Transverse colon (tissue), 4 donors: ENCODE measurements around the gene RAB3D.

Source experiments
- CTCF ChIP-seq, 5 experiments: fragments of 200-600 bp in 3 of 5; fragments of 450-650 bp in 2 of 5; sonication (generic) in 3 of 5; IDR thresholded peaks; 1 replicate in 2 of 5; 2 replicates in 3 of 5; pipeline ENCODE4 v1.5.1; 2016 to 2017; ENCODE audit warnings: antibody characterized with exemption in 5 of 5, inconsistent platforms in 3 of 5, mild to moderate bottlenecking in 2 of 5, moderate library complexity in 1 of 5
- EP300 ChIP-seq: sonication (generic); formaldehyde crosslinking; IDR thresholded peaks from one replicate; pipeline ENCODE4 v1.6.1; 2017; ENCODE audit warnings: antibody characterized with exemption, low read depth
- POLR2AphosphoS5 ChIP-seq, 3 donors: sonication (generic); formaldehyde crosslinking; IDR thresholded peaks; one replicate each; pipeline ENCODE4 v1.6.1; 2016; ENCODE audit warnings: antibody characterized with exemption in 3 of 3

- TF ChIP-seq EP300 (no peak), CTCF (IDR thresholded peaks at IDR 0.05) (no peak), POLR2AphosphoS5 (IDR thresholded peaks at IDR 0.05) (no peak)
These were observed 8.0 kb downstream of the RAB3D start for GRCh38 chr19:11331502-11331901.
